Head of caudate nucleus (tissue), 42 donors: ENCODE measurements around the gene CORO1C.

Experiments
- DNase-seq, 42 donors: peaks; one replicate each; pipeline versions ENCODE4 v3.0.0 to v3.0.0-alpha.2; 2020 to 2021; ENCODE audit warnings: mixed read lengths in 7 of 42
- intact Hi-C: fragments of 100-400 bp; cut with DNase I; formaldehyde crosslinking; loops from one replicate; pipeline ENCODE4 v1.15.0; 2022

CORO1C gene

DNA sequence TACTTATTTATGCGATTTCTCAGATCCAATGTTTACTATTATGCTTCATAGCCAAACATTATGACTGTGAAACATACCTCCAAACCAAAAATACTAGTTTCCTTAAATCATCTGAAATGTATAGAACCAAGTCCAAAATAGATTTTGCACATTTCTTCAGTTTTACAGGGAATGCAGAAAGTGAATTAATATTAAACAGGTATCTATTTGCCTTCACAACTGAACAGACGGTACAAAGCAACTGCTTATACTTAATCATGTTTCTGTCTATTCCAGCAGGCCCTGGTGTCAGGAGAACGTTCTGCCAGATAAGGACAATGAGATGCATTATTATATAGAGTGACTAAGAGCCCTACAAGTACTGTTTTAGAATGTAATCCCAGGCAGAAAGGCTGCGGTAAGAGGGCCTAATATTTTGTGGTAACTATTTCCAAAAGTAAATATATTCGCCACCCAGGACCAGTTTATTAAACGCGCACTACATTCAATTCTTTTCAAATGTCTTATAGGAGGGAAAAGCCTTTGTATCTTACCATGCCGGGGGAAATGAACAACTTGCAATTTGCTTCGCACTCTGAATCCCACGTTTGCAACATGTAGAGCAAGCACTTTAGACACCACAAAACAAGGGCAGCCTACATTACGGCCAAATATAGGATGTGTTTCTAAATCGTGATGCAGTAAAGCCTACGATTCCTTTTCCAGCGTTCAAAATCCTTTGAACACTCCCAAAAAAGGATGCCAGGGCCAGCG, 1.5 kb downstream of the CORO1C start:
- intact Hi-C loops: loop anchor here (2.0 to 5.0 kb wide), 2 partner anchors 39 to 167 kb away; partner anchors contain the start of genes ISCU and SART3
- peak in 3 of 42 donors; percentile 25 to 41 (median 38) for DNase-seq

DNA sequence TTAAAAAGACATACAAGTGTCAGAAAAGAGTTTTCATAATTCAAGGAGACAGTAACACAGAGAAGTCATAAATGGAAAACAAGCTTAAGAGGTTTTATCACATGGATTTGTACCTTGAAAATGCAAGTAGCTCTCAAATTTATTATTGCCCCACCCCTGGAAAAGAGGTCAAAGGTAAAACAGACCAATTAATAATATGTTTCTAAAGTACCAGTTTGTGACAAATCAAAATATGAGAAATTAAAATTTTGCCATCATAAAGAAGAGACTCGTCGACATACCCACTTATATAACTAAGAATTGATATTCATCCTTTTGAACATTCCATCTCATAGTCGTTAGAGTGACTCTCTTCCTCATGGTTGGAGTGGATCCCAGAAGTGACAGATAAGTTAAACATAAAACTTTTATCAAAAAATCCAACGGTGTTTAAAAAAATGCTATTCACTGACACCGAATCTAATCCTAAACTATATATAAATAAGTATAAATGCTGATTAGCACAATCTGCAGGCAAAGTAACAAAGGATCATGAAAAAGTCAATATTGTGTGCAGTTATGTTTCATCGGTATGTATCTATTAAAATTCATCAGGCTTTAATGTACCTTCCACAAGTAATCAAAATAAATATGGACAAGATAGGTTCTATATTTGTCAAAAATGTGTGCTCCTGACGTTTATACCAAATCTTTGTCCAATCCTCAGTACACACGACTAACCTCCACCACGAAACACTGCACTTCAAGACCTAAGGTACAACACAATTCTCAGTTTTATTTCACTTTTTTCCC, 2.3 kb downstream of the CORO1C start:
- no peak for DNase-seq
- intact Hi-C loops: no loop called here

DNA sequence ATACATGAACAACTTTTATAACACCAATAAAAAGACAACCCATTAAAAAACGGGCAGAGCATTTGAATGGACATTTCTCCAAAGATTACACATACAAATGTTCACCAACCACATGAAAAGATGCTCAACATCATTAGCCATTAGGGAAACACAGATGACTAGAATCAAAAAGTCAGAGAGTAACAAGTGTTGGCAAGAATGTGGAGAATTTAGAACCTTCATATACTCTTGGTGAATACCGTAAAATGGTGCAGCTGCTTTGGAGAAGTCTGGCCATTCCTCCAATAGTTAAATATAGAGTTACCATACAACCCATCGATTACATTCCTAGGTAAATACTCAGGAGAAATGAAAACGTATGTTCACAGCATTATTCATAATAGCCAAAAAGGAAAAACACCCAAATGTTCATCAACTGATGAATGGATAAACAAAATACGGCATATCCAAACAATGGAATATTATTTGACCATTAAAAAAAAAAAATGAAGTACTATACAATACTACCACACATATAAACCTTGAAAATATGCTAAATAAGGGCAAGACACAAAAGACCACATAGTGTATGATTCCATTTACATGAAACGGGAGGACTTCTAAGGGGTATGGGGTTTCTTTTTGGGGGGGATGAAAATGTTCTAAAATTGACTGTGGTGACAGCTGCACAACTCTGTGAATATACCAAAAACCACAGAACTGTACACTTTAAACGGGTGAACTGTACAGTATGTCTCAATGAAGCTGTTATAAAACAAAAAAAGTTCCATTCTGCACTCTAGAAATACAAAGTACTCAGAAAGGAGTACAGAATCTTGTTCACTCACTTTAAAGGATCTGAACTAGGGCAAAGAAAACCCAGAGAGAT, 3.2 kb downstream of the CORO1C start:
- intact Hi-C loops: no loop called here

DNA sequence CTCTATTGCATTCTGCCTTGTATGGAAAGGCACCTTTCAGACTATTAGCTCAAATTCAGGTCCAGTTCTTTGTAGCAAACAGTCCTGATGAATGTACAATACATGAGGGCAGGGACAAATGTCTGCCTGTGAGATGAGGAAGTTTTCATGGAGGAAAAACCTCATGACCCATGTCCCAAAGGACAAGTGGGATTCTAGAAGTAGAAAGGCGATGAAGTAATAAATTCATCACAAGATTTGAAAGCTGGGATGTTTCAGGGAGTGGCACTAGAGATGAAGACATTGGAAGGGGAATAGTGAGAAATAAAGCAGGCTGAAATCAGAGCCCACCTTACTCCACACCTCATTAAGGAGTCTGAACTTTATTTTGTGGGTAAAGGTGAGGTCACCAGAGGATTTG, 4.2 kb downstream of the CORO1C start:
- intact Hi-C loops: no loop called here
- DNase-seq: no peak

More for the DNA sequence above, 3.2 kb downstream of the CORO1C start:
- no peak for DNase-seq

DNA sequence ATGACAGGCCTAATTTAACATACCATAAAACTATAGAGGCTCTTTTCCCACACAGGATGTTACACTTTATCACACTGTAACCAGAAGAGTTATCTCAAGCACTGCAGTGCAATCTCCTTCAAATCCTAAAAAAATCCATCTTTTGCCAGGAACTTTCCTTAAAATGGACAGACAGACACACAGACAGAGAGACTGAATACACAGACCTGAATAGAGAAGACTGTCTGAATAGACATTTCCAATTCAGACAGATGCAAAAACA, 6.5 kb downstream of the CORO1C start:
- intact Hi-C loops: no loop called here

DNA sequence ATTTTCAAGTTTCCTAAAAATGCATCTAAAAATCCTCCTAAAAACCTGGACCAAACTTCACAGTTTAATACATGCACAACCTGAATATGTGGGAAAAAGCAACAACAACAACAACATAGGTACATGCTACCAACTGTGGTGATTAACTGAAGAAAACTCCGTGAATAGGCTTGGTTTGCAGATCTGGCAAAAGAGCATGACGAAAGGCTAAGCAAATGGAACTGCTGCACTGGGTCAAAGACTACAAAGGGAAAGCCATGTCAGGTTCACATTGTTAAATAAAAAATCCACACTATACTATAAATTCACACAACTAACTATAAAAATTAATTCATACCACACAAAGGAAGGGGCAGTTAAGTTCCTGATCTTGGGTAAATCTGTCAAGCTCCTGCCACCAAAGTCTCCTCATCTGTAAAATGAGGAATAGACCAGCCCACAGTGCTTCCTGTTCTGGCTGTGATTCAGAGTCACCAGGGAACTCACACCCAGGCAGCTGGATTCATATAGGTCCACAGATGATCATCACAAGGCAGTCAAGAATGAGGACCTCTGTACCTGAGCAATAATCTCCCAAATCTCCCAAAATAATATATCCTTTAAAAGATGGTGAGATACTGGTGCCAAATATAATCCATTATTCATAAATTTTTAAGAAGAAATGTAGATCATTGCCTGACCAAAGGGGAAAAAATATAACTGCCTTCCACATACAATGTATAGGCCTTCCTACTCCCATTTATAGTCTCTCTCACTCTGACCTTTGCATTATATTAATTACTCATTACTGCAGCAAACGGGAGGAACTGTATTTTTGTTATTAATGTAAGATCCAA, 7.0 kb downstream of the CORO1C start:
- intact Hi-C loops: no loop called here
- peak in 2 of 42 donors; percentile 11 to 40 for DNase-seq

More for the DNA sequence above, 6.5 kb downstream of the CORO1C start:
- no peak for DNase-seq

DNA sequence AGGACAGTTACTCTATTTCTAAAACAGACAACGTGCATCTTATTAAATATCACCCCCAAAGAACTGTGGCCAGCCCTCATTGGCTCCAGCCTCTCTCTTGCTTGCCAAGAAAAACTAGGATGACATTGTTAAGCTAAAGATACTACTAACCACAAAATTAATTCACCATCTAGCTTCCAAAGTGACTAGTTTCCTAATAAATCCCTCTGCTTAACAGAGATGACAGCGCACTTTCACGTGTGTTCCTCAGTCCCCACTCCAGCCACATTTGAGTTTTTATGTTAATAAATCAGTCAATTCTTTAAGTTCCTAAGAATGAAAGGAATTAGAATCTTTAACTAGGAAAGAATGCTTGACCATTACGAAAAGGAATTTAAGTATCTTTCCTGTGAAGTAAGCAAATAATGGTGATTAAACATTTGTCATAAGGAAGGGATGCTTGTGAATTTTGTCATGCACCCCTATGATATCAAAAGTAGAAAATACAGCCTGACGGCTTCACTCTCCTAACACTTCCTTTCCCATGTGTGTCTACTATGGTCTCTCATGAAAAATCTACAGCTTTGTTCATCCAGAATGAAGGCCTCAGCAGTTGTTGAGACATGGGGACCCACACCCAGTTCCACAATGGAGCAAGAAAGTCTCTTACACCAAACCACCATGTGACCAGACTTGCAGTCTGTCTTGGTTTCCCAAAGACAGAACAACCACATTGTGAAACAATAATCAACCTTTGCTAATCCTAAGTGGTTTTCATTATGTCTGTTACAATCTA, 8.1 kb downstream of the CORO1C start:
- intact Hi-C loops: no loop called here
- peak in 2 of 42 donors; percentile 19 to 33 for DNase-seq

DNA sequence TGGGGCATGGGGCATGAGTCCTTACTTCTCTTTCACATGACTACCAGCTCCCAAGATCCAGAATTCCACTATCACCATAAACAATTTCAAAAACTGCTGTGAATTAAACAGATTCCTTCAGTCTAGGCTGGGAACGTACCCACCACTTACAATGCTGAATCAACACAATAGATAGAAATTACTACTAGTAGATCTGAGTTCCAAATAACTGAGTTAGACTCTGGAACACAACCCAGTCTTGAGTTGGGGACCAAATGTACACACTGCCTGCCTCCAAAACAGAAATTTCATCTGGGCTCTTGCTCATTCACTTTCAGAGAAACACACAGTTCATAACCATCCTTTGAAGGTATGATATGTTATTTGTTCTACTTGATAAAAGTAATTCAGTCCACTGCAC, 8.9 kb downstream of the CORO1C start:
- intact Hi-C loops: no loop called here

DNA sequence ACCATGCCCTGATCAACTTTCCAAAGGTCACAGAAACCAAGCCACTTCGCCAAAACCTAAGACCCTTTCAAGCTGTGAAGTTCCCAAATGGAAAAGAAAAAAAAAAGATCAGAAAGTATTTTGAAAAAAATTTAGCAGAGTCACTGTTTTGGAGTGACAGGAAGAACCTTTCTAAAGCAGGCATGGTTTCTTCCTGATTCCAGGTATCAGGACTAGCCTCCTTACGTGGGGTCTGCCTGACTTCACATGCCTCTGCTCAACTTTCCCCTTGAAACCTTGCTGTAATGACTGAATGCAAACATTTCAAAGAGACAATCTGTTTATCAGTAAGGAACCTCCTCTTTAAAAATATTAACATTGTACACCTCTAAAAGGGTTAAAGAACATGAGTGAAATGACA, 9.5 kb downstream of the CORO1C start:
- no peak for DNase-seq
- intact Hi-C loops: no loop called here

More for the DNA sequence above, 8.9 kb downstream of the CORO1C start:
- DNase-seq: no peak

DNA sequence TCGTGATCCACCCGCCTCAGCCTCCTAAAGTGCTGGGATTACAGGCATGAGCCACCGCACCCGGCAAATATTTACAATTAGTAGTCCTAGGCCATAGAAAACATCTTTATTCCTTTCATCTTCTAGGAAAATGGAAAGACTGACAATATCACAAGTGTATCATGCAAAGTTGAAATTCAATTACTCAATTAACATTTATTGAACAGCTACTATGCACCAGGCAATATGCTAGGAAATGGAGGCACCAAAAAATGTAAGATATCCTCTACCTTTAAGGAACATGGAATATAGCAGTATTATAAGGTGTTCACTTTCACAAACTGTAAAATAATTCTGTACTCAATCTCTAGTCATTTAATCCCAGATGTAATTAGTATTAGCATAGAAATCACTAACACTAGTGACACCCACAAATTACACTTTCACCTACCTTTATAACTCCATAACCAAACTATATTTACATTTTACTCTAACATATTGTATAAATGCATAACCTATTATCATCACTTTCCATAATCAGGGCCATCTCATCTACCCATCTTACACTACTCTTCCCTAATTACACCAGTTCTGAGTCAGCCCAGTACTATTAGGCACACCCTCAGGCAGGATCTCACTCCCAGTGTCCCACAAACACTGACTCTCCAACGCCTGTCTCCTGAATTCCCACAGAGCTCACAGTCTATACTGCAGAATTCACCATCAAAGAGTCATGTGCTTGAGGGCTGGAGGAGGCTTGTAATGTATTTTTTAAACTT, 10.4 kb downstream of the CORO1C start:
- intact Hi-C loops: no loop called here
- DNase-seq: no peak

DNA sequence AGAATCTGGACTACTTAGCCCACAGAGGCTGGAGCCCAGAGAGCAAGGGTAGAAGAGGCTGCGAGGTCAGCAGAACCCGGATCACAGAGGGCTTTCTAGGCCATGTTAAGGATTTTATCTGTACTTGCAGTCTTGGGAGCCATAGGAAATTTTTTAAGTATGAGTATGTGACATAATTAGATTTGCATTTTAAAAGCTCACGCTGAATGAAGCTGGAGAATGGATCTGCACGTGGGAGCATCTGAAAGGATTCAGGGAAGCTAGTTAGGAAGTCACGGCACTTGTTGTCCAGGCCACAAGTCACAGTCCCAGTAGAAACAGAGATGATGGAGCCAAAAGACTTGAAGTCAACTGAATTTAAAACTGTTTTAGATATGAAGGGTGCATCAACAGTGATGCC, 14.1 kb downstream of the CORO1C start:
- no peak for DNase-seq
- intact Hi-C loops: no loop called here

DNA sequence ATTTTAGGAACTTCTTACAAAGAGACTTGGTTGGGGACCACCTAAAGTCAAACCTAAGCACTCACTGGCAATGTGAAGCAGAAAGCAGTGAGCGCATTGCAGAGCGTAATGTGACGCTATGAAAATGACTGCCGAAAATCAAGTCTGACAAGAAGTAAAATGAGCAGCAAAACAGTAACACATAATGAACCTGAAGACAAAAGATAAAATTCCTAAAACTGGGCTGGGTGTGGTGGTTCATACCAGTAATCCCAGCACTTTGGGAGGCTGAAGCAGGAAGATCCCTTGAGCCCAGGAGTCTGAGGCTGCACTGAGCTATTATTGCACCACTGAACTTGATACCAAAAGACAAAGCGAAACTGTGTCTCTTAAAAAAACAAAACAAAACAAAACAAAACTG, 16.5 kb downstream of the CORO1C start:
- no peak for DNase-seq
- intact Hi-C loops: no loop called here

DNA sequence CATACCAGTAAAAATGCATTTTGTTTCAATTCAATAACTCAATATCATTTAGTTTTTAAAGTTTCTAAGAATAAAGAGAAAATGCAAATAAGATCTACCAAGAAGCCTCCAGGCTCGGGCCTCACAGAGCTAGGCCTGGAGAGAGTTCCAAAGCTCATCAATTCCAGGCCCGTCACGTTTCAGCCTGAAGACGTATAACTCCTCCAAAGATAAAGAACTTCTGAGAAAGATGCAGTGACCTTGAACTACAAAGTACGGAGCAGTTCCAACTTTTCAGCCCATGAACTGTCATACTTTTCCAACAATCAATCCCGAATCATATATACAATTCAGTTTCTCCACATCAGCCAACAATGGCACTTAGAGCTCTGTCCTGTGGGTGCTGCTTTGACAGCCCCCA, 17.8 kb downstream of the CORO1C start:
- no peak for DNase-seq
- intact Hi-C loops: no loop called here

DNA sequence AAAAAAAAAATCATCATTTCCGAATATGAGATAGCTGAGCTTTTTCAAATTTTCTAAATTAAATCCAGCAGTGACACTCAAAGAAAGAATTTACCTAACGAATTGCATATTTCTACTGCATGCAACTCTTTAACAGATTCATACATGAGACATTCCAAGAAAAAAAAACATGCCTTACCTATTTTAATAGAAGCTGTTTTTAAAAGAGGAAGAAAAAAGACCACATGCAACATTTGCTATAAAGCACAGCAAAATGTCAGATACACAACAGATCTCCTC, 18.5 kb downstream of the CORO1C start:
- intact Hi-C loops: no loop called here

DNA sequence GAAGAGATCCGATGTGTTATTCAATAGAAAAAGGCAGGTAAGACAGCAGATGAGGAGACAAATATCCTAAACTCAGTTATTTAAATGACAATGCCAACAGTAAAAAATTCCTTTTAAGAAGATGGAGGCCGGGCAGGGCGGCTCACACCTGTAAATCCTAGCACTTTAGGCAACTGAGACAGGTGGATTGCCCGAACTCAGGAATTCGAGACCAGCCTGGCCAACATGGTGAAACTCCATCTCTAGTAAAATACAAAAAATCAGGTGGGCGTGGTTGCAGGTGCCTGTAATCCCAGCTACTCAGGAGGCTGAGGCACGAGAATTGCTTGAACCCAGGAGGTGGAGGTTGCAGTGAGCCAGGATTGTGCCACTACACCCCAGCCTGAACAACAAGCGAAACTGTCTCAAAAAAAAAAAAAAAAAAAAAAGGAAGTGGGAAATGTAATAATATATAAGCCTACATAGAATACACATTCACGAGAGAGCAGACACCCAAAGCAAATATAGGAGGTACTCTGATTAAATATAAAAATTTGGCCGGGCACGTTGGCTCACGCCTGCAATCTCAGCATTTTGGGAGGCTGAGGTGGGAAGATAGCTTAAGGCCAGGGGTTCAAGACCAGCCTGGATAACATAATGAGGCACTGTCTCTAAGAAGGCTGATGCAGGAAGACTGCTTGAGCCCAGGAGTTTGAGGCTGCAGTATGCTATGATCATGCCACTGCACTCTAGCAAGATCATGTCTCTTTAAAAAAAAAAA, 19.0 kb downstream of the CORO1C start:
- no peak for DNase-seq
- intact Hi-C loops: no loop called here

More for the DNA sequence above, 18.5 kb downstream of the CORO1C start:
- DNase-seq: no peak

DNA sequence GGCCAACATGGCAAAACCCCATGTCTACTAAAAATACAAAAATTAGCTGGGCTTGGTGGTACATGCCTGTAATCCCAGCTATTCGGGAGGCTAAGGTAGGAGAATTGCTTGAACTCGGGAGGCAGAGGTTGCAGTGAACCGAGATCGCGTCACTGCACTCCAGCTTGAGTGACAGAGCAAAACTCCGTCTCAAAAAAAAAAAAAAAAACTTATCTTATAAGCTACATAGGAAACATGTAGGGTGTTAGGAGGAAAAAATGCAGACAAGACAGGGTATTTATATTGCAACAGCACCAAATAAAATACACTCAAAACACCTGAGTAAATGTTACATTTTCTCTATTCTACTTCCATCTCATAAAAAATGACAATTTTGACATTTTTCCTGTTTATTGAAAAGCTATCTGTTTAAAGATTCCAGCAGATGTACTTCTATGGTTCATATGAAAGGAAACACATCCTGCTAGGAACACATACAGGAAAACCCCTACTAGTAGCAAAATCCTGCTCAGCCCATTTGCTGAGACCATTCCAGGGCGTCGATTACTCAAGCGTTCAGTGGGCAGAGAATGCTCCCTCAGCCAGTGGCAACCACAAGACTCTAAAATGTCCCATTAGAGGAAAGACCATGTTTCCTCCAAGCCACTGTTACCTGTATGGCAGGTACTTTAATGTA, 19.7 kb downstream of the CORO1C start:
- intact Hi-C loops: no loop called here

More for the DNA sequence above, 19.7 kb downstream of the CORO1C start:
- no peak for DNase-seq
